IMR-90 (cell line): Measurements from ENCODE around the gene DLG4. TPM values are rescaled to one million over a fixed set of nuclear protein-coding genes. Genes with fewer than 3 reads are reported as not detected.

Experiments
- ATAC-seq: fragments of 200-7000 bp; cut with Tn5 transposase; 2 replicates; pipeline ENCODE4 v1.9.1; 2020; ENCODE audit warnings: low read depth, mild to moderate bottlenecking, moderate library complexity
- BruUV-seq: library from RNA; stranded (reverse); fragments of 400-500 nt; replicated peaks from 2 replicates; lab custom pipeline; 2021; lab: Mats Ljungman, UMichigan
- CTCF ChIA-PET: fragments of 300-600 bp; formaldehyde crosslinking; extraction: SDS; loops from one replicate; lab custom pipeline; 2021; ENCODE audit warnings: antibody characterized with exemption; lab: Yijun Ruan, JAX
- POLR2A ChIA-PET: fragments of 300-600 bp; sonication (Branson Sonifier 250); formaldehyde crosslinking; loops from one replicate; lab custom pipeline; 2022; ENCODE audit warnings: antibody characterized with exemption; ENCODE audit not compliant: unreplicated experiment; lab: Charles Lee
- DNase-seq: peaks from one replicate; pipeline ENCODE4 v3.0.0; 2013
- H2AFZ ChIP-seq: replicated peaks from 2 replicates; pipeline ENCODE3; 2013; ENCODE audit warnings: low read length, mild to moderate bottlenecking; ENCODE audit not compliant: poor library complexity
- H2AK5ac ChIP-seq: 2 replicates; pipeline ENCODE4 v1.6.1; 2013; ENCODE audit warnings: low read depth, low read length, inconsistent platforms
- H2AK9ac ChIP-seq: replicated peaks from 2 replicates; pipeline ENCODE3; 2013; ENCODE audit warnings: mild to moderate bottlenecking, low read depth, low read length, moderate library complexity; ENCODE audit not compliant: poor library complexity
- H2BK120ac ChIP-seq: 2 replicates; pipeline ENCODE4 v1.6.1; 2013; ENCODE audit warnings: low read depth, low read length, inconsistent platforms
- H2BK15ac ChIP-seq: 3 replicates; pipeline ENCODE4 v1.6.1; 2013; ENCODE audit warnings: low read depth, low read length, inconsistent platforms
- H2BK20ac ChIP-seq: 2 replicates; pipeline ENCODE4 v1.6.1; 2013; ENCODE audit warnings: low read depth, mild to moderate bottlenecking, inconsistent platforms, low read length, moderate library complexity
- H2BK5ac ChIP-seq: 2 replicates; pipeline ENCODE4 v1.6.1; 2013; ENCODE audit warnings: mild to moderate bottlenecking, low read depth, low read length, inconsistent platforms; ENCODE audit not compliant: poor library complexity, severe bottlenecking
- H3K14ac ChIP-seq: replicated peaks from 2 replicates; pipeline ENCODE4 v1.6.1; 2013; ENCODE audit warnings: low read depth, low read length, inconsistent platforms
- H3K18ac ChIP-seq: 2 replicates; pipeline ENCODE4 v1.6.1; 2013; ENCODE audit warnings: low read depth, low read length, control low read depth
- H3K23ac ChIP-seq: 2 replicates; pipeline ENCODE4 v1.6.1; 2013; ENCODE audit warnings: low read depth, low read length, inconsistent platforms
- H3K27ac ChIP-seq: 2 replicates; pipeline ENCODE4 v1.5.1; 2013; ENCODE audit warnings: mild to moderate bottlenecking, control low read depth, low read length; ENCODE audit not compliant: insufficient read depth
- H3K27me3 ChIP-seq: 2 replicates; pipeline ENCODE4 v1.6.1; 2013; ENCODE audit warnings: low read length; ENCODE audit not compliant: control insufficient read depth, insufficient read depth
- H3K36me3 ChIP-seq: 2 replicates; pipeline ENCODE4 v1.6.1; 2013; ENCODE audit warnings: low read length, mixed read lengths; ENCODE audit not compliant: control insufficient read depth, insufficient read depth
- H3K4ac ChIP-seq: 2 replicates; pipeline ENCODE4 v1.6.1; 2013; ENCODE audit warnings: low read depth, low read length, inconsistent platforms
- H3K4me1 ChIP-seq: 2 replicates; pipeline ENCODE4 v1.6.1; 2013; ENCODE audit warnings: low read length, mixed read lengths; ENCODE audit not compliant: control insufficient read depth, insufficient read depth
- H3K4me2 ChIP-seq: 2 replicates; pipeline ENCODE4 v1.6.1; 2013; ENCODE audit warnings: low read depth, mild to moderate bottlenecking, control low read depth, low read length, moderate library complexity
- H3K4me3 ChIP-seq: 2 replicates; pipeline ENCODE4 v1.5.1; 2013; ENCODE audit warnings: low read depth, mild to moderate bottlenecking, control low read depth, low read length, moderate library complexity; ENCODE audit not compliant: insufficient read depth
- H3K56ac ChIP-seq: 2 replicates; pipeline ENCODE4 v1.6.1; 2013; ENCODE audit warnings: low read length, inconsistent platforms; ENCODE audit not compliant: insufficient read depth; ENCODE audit errors: extremely low read depth
- H3K79me1 ChIP-seq, 2 experiments: 2 replicates each; pipeline ENCODE4 v1.6.1; 2013; ENCODE audit warnings: low read length in 2 of 2, inconsistent platforms in 1 of 2, low read depth in 1 of 2
- H3K9ac ChIP-seq: 2 replicates; pipeline ENCODE4 v1.6.1; 2013; ENCODE audit warnings: low read depth, low read length, control low read depth
- H3K9me1 ChIP-seq: 2 replicates; pipeline ENCODE4 v1.6.1; 2013; ENCODE audit warnings: low read length, inconsistent platforms; ENCODE audit not compliant: insufficient read depth
- H3K9me3 ChIP-seq: 2 replicates; pipeline ENCODE4 v1.6.1; 2013; ENCODE audit warnings: low read length; ENCODE audit not compliant: control insufficient read depth, insufficient read depth
- H4K20me1 ChIP-seq: 2 replicates; pipeline ENCODE4 v1.6.1; 2013; ENCODE audit warnings: low read length, inconsistent platforms; ENCODE audit not compliant: insufficient read depth
- H4K5ac ChIP-seq: 2 replicates; pipeline ENCODE4 v1.6.1; 2013; ENCODE audit warnings: mild to moderate bottlenecking, low read depth, low read length, control low read depth
- H4K8ac ChIP-seq, 2 experiments: 2 replicates each; pipeline ENCODE4 v1.6.1; 2013; ENCODE audit warnings: low read depth in 2 of 2, low read length in 2 of 2, control low read depth in 1 of 2, inconsistent platforms in 1 of 2
- H4K91ac ChIP-seq: 2 replicates; pipeline ENCODE4 v1.6.1; 2013; ENCODE audit warnings: low read depth, low read length, inconsistent platforms; ENCODE audit not compliant: insufficient read depth
- CEBPB ChIP-seq: IDR thresholded peaks from 2 replicates; pipeline ENCODE4 v1.6.1; 2012; ENCODE audit warnings: low read depth, low read length, improper control_type of control experiment
- CTCF ChIP-seq: conservative IDR thresholded peaks from 2 replicates; pipeline ENCODE4 v1.5.1; 2012; ENCODE audit warnings: mild to moderate bottlenecking, low read depth, low read length, improper control_type of control experiment
- NFE2L2 ChIP-seq: fragments of 150-350 bp; IDR thresholded peaks from 2 replicates; pipeline ENCODE4 v1.6.1; 2016; ENCODE audit warnings: low read depth, mild to moderate bottlenecking, low read length
- POLR2A ChIP-seq: IDR thresholded peaks from 2 replicates; pipeline ENCODE4 v1.6.1; 2012; ENCODE audit warnings: mild to moderate bottlenecking, low read depth, low read length
- RAD21 ChIP-seq: IDR thresholded peaks from 2 replicates; pipeline ENCODE4 v1.6.1; 2012; ENCODE audit warnings: low read length, improper control_type of control experiment
- RCOR1 ChIP-seq: IDR thresholded peaks from 2 replicates; pipeline ENCODE4 v1.6.1; 2012; ENCODE audit warnings: mild to moderate bottlenecking, low read length, improper control_type of control experiment; ENCODE audit not compliant: insufficient replicate concordance
- WGBS, 2 experiments: methylation state at CpG; one replicate each; pipeline versions ENCODE4 v1.1.5 to v1.1.7; 2013; ENCODE audit warnings: missing lambda C conversion rate in 2 of 2; ENCODE audit not compliant: insufficient read length in 1 of 2; ENCODE audit errors: extremely low coverage in 2 of 2; 5-methylcytosine and 5-hydroxymethylcytosine counted together
- dilution Hi-C: fragments of 300-500 bp; cut with HindIII; formaldehyde crosslinking; loops from one replicate; pipeline ENCODE4 v1.14.3; 2018; ENCODE audit warnings: low sequenced_read_pairs; ENCODE audit not compliant: unreplicated experiment
- in situ Hi-C: fragments of 300-500 bp; cut with MboI; formaldehyde crosslinking; loops from 3 replicates; pipeline ENCODE4 v1.14.3; 2019; ENCODE audit warnings: low sequenced_read_pairs, inconsistent platforms, mixed read lengths
- intact Hi-C: fragments of 100-400 bp; cut with micrococcal nuclease; formaldehyde crosslinking; loops from 2 replicates; pipeline ENCODE4 v1.10.0; 2022
- polyA plus RNA-seq, 3 experiments: library from polyadenylated mRNA; depleted of rRNA; stranded (reverse); fragments of >200 nt; gene quantifications; 2 replicates each; pipeline ENCODE4 v1.2.3, GENCODE V29; 2012; ENCODE audit warnings: low replicate concordance in 1 of 3
- total RNA-seq: library from RNA; depleted of rRNA; stranded (reverse); fragments of >200 nt; gene quantifications from 2 replicates; pipeline ENCODE4 v1.2.3, GENCODE V29; 2012

Gene DLG4
- total and polyA plus RNA-seq, 2 of the 4 experiments (the other 2 are of a cell fraction), result 8.2 to 30.5 TPM

DNA sequence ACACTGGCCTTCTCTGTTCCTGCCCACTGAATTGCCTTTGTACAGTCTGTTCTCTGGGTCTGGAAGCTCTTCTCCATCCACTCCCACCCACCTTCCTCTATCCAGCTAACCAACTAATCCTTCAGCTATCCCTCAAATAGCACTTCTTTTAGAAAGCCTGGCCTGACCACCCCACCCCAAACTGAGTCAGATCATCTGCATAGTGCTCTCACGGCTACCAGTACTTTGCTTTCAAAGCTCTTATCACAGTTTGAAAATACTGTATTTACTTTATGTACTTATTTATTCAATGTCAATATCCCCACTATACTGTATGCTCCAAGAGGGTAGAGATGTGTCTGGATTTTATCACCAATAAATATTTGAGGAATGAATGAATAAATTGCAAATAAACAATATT lies 47.1 kb upstream of the DLG4 start:
- peak overlapping the region; percentile 61 for H2AFZ ChIP-seq
- no peak overlapping the region for H3K4me3 ChIP-seq
- peaks cover 6% of the 10 kb centered on the region; the same call in 1 of the 2 replicates for H3K27me3 ChIP-seq
- H3K4me2 ChIP-seq, result no peak overlapping the region
- H2BK5ac ChIP-seq, result peak overlapping the region; percentile 34
- no peak overlapping the region for H4K5ac ChIP-seq
- in situ Hi-C loops (no loop called here), dilution Hi-C loops (no loop called here), intact Hi-C loops (no loop called here)
- peak overlapping the region; percentile 88; the same call in 1 of the 2 replicates for H3K4ac ChIP-seq
- peak overlapping the region; percentile 84 for H4K91ac ChIP-seq
- TF ChIP-seq POLR2A (no peak), RCOR1 (no peak), CEBPB (no peak), NFE2L2 (no peak), CTCF (no peak), RAD21 (no peak)
- no peaks in the 10 kb centered on the region for H3K9me3 ChIP-seq
- H2BK20ac ChIP-seq, result peak overlapping the region; percentile 75
- ATAC-seq, result peak; percentile 41
- H3K79me1 ChIP-seq, result no peaks in the 10 kb centered on the region
- no peak overlapping the region for H3K23ac ChIP-seq
- POLR2A ChIA-PET, result no interaction called here
- H3K56ac ChIP-seq, result no peak overlapping the region
- H3K14ac ChIP-seq, result peak overlapping the region; percentile 60; the same call in 1 of the 2 replicates
- no peak overlapping the region for H3K9ac ChIP-seq
- peaks cover 10% of the 10 kb centered on the region for H3K4me1 ChIP-seq
- no peak overlapping the region for H3K27ac ChIP-seq
- no peaks in the 10 kb centered on the region for H4K20me1 ChIP-seq
- H3K36me3 ChIP-seq, result no peaks in the 10 kb centered on the region
- H4K8ac ChIP-seq, result peak overlapping the region in 1 of 2 experiments; percentile 76; a peak in 2 of 4 replicates
- CTCF ChIA-PET, result interaction anchor here (0.7 kb wide), 1 partner anchor 89 kb away, joined by 3 read pairs; no protein-coding TSS in a partner anchor
- peak overlapping the region; percentile 36; the same call in 2 of the 3 replicates for H2BK15ac ChIP-seq
- H2AK5ac ChIP-seq, result peak overlapping the region; percentile 41; the same call in 1 of the 2 replicates
- peaks cover 10% of the 10 kb centered on the region for H3K9me1 ChIP-seq
- DNase-seq, result peak; percentile 41
- no peak overlapping the region; the same call in 1 of the 2 replicates for H3K18ac ChIP-seq
- peak overlapping the region; percentile 73 for H2AK9ac ChIP-seq
- no TSS peak for BruUV-seq
- H2BK120ac ChIP-seq, result peak overlapping the region; percentile 80; the same call in 1 of the 2 replicates
- no CpG with 5 or more reads among the region's 1 CpG for WGBS, 2 experiments
